G401.6 (cell line): ENCODE data around the gene ACACB.

ENCODE experiments used
- FAIRE-seq: peaks from 2 replicates; lab custom pipeline; 2012; peaks lifted over from hg19 to GRCh38; lab: Jason Lieb, UNC

Gene ACACB

DNA sequence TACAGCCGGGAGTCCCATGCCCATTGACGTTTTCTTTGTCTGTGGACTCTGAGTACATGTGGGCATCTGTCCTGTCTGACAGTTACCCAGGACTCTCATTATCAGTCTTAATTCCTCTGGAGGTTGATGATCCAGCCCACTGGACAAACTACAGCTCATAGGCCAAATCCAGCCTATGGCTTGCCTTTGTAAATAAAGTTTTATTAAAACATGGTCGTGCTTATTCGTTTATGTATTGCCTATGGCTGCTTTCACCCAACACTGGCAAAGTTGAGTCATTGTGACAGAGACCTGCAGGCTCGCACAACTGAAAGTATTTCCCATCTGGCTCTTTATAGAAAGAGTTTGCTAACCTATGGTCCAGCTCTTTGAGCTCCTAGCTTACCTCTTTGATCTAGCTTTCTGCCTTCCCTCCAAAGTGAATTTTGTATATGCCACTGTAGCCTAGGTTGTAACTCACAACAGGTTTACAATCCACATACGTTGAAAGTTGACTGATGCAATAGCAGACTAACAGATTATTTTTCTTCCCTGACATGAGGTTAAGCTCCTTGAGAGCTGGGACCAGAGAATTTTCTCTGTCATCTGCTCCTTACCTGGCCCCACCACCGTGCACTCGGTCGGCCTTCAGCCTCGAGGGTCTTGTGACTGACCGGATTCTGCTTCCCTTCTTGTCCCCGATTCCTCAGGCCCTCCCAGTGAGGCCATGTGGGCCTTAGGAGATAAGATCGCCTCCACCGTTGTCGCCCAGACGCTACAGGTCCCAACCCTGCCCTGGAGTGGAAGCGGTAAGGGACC, 57.3 kb downstream of the ACACB start:
- no peak for FAIRE-seq

GRCh38 chr12:109174468-109174867, 58.1 kb downstream of the ACACB start:
- no peak for FAIRE-seq

GRCh38 chr12:109178532-109178931, 62.1 kb downstream of the ACACB start:
- FAIRE-seq = no peak

DNA sequence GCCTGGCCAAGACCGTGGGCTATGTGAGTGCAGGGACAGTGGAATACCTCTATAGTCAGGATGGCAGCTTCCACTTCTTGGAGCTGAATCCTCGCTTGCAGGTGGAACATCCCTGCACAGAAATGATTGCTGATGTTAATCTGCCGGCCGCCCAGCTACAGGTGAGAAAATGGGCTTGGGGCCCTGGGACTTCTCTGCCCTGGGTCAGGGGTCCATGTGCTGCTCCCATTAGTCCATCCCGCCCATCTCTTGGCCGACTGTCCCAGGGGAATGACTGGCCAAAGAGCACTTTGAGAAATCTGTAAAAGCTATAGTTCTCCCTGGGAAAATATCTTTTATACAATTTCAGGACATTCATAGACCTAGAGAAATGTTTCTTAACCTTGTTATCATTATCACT, 63.5 kb downstream of the ACACB start:
- FAIRE-seq = no peak

DNA sequence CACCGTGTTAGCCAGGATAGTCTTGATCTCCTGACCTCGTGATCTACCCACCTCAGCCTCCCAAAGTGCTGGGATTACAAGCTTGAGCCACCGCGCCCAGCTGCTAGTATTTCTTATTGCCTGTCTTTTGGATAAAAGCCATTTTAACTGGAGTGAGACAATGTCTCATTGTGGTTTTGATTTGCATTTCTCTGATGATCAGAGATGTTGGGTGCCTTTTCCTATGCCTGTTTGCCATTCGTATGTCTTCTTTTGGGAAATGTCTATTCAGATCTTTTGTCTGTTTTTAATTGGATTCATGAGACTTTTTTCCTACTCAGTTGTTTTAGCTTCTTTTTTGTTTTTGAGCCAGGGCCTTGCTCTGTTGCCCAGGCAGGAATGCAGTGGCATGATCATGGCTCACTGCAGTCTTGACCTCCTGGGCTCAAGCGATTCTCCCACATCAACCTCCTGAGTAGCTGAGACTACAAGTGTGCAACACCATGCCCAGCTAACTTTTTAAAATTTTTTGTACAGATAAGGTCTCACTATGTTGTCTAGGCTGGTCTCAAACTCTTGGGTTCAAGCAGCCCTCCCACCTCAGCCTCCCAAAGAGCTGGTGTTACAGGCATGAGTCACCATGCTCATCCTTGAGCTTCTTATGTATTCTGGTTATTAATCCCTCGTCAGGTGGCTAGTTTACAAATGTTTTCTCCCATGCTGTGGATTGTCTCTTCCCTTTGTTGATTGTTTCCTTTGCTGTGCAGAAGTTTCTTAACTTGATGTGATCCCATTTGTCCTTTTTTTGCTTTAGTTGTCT, 65.9 kb downstream of the ACACB start:
- no peak for FAIRE-seq

- FAIRE-seq = no peak
These were observed 69.1 kb downstream of the ACACB start for GRCh38 chr12:109185441-109185840.

DNA sequence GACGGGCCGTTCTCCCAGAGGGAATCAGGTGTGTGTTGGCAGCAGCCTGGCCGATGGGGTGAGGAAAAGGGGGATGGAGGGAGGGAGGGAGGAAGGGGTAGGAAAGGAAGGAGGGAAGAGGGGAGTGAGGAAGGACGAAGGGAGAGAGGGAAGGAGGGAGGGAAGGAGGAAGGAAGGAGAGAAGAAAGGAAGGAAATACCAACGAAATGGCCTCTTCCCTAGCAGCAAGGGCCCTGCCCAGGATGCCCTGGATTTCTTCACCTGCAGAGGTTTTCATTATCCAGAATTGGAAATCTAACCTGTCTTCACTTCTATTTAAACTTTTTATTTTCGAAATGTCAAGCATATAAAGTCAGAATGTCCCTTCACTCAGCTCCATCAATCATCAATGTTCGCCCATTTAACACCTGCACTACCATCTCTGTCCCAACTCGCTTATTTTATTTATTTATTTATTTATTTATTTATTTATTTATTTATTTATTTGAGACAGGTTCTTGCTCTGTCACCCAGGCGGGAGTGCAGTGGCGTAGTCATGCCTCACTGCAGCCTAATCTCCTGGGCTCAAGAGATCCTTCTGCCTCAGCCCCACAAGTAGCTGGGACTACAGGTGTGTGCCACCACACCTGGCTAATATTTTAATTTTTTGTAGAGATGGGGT, 70.7 kb downstream of the ACACB start:
- FAIRE-seq = no peak

DNA sequence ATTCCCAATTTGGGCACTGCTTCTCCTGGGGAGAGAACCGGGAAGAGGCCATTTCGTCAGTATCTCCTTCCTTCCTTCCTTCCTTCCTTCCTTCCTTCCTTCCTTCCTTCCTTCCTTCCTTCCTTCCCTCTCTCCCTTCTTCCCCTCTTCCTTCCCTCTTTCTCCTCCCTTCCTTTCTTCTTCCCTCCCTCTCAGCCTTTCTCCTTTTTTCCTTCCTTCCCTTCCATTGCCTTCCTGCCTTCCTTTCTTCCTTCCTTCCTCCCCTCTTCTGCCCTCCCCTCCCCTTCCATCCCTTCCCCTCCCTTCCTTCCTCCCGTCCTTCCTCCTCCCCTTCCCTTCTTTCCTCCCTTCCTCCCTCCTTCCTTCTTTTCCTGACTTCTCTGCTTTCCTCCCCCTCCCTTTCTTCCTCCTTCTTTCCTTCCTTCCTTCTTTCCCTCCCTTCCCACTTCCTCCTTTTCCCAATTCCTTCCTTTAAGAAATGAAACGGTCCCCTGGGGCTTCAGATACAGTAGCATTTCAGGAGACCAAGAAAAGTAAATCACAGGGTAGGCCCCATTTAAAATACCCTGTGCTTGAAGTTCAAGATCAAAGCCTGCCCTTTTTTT, 71.8 kb downstream of the ACACB start:
- FAIRE-seq = no peak

GRCh38 chr12:109189291-109189690, 72.9 kb downstream of the ACACB start:
- no peak for FAIRE-seq

DNA sequence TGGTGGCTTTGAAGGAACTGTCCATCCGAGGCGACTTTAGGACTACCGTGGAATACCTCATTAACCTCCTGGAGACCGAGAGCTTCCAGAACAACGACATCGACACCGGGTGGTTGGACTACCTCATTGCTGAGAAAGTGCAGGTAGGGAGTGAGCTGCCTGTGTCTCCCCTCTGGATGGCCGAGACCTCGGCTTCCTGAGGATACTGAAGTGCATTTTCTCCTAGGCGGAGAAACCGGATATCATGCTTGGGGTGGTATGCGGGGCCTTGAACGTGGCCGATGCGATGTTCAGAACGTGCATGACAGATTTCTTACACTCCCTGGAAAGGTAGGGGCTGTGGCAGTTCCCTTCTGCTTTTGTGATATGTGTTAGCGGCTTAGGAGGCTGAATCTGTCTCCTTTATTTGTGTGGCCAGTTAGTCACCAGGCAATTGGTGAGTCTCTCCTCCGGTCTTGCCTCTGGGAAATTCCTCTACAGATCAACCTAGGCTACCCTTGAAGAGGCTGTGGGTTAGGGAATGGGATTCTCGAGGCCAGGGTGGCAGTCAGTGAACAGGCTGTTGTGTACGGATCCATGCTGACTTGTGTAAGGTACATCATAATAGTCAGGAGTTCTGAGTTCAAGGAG, 75.3 kb downstream of the ACACB start:
- no peak for FAIRE-seq

GRCh38 chr12:109192358-109192757, 76.0 kb downstream of the ACACB start:
- FAIRE-seq = no peak

GRCh38 chr12:109193896-109194295, 77.5 kb downstream of the ACACB start:
- FAIRE-seq = no peak

DNA sequence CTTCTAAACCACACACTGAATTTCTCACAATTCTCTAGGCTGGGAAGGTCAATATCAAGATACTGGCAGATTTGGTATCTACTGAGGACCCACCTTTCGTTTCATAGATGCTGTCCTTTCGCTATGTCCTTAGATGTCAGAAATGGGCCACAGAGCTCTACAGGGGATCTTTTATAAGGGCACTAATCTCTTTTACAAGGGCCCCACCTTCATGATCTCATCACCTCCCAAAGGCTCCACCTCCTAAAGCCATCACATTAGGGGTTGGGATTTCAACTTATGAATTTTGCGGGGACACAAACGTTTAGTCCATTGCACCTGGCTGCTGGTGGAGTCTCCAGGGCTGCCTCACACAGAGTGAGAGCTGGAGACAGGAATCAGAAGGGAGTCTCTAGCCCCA, 79.9 kb downstream of the ACACB start:
- FAIRE-seq = no peak

DNA sequence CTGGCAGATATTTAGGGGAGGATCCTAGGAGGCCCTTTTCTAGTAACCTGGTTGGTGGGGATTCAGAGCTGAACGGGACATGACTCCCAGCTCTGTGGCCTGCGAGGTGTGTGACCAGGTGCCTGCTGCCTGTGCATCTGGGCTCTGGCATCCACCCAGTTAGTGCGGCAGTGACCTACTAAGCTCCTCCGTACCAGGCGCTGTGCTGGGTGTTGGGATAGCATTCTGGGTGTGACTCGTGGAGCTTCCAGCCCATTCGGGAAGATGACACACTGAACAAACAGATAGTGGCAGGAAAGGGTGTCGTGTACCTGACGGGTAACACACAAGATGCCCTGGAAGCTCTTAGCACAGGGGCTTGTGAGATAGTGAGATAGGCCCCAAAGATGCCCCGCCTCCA, 80.9 kb downstream of the ACACB start:
- no peak for FAIRE-seq

- no peak for FAIRE-seq
These were observed 82.9 kb downstream of the ACACB start for GRCh38 chr12:109199324-109199723.

DNA sequence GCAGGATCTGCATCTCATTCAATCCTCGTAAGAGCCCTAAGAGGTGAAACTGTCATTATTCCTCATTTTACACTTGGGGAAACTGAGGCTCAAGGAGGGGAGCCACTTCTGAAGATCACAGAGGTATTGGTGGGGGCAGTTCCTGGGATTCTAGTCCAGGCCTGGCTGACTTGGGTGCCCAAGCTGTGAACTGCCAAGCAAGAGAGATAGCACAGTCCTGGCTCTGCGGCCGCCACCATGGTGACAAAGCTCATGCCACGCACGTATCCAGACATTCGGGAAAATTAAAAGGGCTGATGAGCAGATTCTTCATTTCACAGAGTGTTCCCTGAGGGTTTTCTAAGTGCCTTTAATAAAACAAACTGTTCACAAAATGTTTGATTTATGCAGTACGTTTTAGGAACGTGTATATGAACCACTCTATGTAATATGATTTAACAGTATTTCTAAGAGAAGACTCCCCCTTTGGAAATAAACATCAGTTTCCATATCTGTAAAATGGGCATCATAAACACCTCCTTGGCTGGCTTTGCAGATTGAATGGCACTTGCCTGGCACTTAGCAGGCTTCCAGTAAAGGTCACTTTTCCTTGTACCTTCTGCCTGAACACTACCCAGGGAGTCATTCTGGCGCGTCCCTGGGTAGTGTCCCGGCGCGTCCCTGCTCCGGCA, 84.6 kb downstream of the ACACB start:
- FAIRE-seq = no peak

GRCh38 chr12:109201496-109201885, 85.1 kb downstream of the ACACB start:
- FAIRE-seq = no peak

- FAIRE-seq = no peak
These were observed 86.4 kb downstream of the ACACB start for GRCh38 chr12:109202770-109203169.

- no peak for FAIRE-seq
These were observed 87.1 kb downstream of the ACACB start for GRCh38 chr12:109203480-109203879.

DNA sequence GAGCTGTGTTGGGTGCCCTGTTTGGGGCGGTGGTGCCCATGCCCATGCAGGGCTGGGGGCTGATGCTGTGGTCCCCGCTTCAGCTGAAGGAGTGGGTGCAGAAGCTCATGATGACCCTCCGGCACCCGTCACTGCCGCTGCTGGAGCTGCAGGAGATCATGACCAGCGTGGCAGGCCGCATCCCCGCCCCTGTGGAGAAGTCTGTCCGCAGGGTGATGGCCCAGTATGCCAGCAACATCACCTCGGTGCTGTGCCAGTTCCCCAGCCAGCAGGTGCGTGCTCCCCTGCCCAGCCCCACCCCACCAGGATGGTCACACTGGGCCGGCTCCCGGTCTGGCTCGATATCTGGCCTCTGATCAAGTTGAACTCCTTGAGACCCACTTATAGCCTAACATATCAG, 92.7 kb downstream of the ACACB start:
- no peak for FAIRE-seq

- FAIRE-seq = no peak
These were observed 96.2 kb downstream of the ACACB start for GRCh38 chr12:109212460-109213115.
